OCI-LY7 (cell line): ENCODE results near the gene DST. TPM values are rescaled to one million over a fixed set of nuclear protein-coding genes. Genes with fewer than 3 reads are reported as not detected.

Experiments used
- BruUV-seq: library from RNA; stranded (reverse); fragments of 400-500 nt; replicated peaks from 2 replicates; lab custom pipeline; 2021; lab: Mats Ljungman, UMichigan
- CTCF ChIA-PET: fragments of 300-600 bp; sonication (Branson Sonifier 250); formaldehyde crosslinking; loops from one replicate; lab custom pipeline; 2022; ENCODE audit warnings: antibody characterized with exemption; ENCODE audit not compliant: unreplicated experiment; lab: Charles Lee
- POLR2A ChIA-PET: fragments of 300-600 bp; sonication (Branson Sonifier 250); formaldehyde crosslinking; loops from one replicate; lab custom pipeline; 2022; ENCODE audit warnings: antibody characterized with exemption; lab: Charles Lee
- DNase-seq: peaks from one replicate; pipeline ENCODE4 v3.0.0-alpha.2; 2015; ENCODE audit warnings: low spot score
- H2AFZ ChIP-seq: fragments of 200-600 bp; sonication (generic), shearing (Covaris generic); 2 replicates; pipeline ENCODE4 v1.6.1; 2014; ENCODE audit warnings: mild to moderate bottlenecking, antibody characterized with exemption, low read length, moderate library complexity
- H3K27ac ChIP-seq: fragments of 200-600 bp; sonication (generic); 2 replicates; pipeline ENCODE4 v1.5.1; 2014; ENCODE audit warnings: mixed run types, low read depth, mild to moderate bottlenecking, moderate library complexity, low read length, inconsistent platforms; ENCODE audit not compliant: poor library complexity, severe bottlenecking
- H3K36me3 ChIP-seq: fragments of 200-600 bp; sonication (generic); 2 replicates; pipeline ENCODE4 v1.6.1; 2014; ENCODE audit warnings: mild to moderate bottlenecking, antibody characterized with exemption, low read length, moderate library complexity, mixed read lengths; ENCODE audit not compliant: insufficient read depth
- H3K4me1 ChIP-seq: fragments of 200-600 bp; sonication (generic); 2 replicates; pipeline ENCODE4 v1.5.1; 2014; ENCODE audit warnings: mild to moderate bottlenecking, low read length; ENCODE audit not compliant: insufficient read depth, poor library complexity, severe bottlenecking
- H3K4me2 ChIP-seq: fragments of 200-600 bp; sonication (generic); 2 replicates; pipeline ENCODE4 v1.6.1; 2014; ENCODE audit warnings: mild to moderate bottlenecking, low read length
- H3K4me3 ChIP-seq: fragments of 200-600 bp; sonication (generic); 2 replicates; pipeline ENCODE4 v1.5.1; 2014; ENCODE audit warnings: mild to moderate bottlenecking, low read depth, low read length; ENCODE audit not compliant: poor library complexity, severe bottlenecking
- H3K79me2 ChIP-seq: fragments of 200-600 bp; sonication (generic); 2 replicates; pipeline ENCODE4 v1.6.1; 2016; ENCODE audit warnings: low read depth, mild to moderate bottlenecking, low read length, moderate library complexity, mixed read lengths; ENCODE audit not compliant: insufficient read depth
- H3K9me2 ChIP-seq: fragments of 200-600 bp; sonication (generic); 2 replicates; pipeline ENCODE4 v1.6.1; 2016; ENCODE audit warnings: mild to moderate bottlenecking, low read length, mixed read lengths; ENCODE audit not compliant: insufficient read depth
- H3K9me3 ChIP-seq: fragments of 200-600 bp; sonication (generic); 2 replicates; pipeline ENCODE4 v1.6.1; 2014; ENCODE audit warnings: mild to moderate bottlenecking, mixed run types, low read length, mixed read lengths
- H4K20me1 ChIP-seq: fragments of 200-600 bp; sonication (generic); 2 replicates; pipeline ENCODE4 v1.6.1; 2014; ENCODE audit warnings: mild to moderate bottlenecking, antibody characterized with exemption, low read length, moderate library complexity, mixed read lengths; ENCODE audit not compliant: insufficient read depth
- EZH2phosphoT487 ChIP-seq: fragments of 200-600 bp; sonication (generic); IDR thresholded peaks from 2 replicates; pipeline ENCODE4 v1.6.1; 2018; ENCODE audit warnings: low read depth, borderline replicate concordance, mild to moderate bottlenecking, mixed run types, antibody characterized with exemption, low read length, moderate library complexity, mixed read lengths
- intact Hi-C: fragments of 100-400 bp; cut with micrococcal nuclease; formaldehyde crosslinking; loops from one replicate; pipeline ENCODE4 v1.10.0; 2022; ENCODE audit not compliant: unreplicated experiment
- total RNA-seq, 2 experiments: library from RNA; depleted of rRNA in 1 of 2; stranded (reverse); fragments of >200 nt in 1 of 2; shearing (Covaris generic) in 1 of 2; gene quantifications; 2 replicates each; pipeline ENCODE4 v1.2.3, GENCODE V29; 2014 to 2022
- TF ChIP-seq, protein P1 (sequence below): fragments of 200-600 bp; sonication (generic); conservative IDR thresholded peaks from 2 replicates; pipeline ENCODE4 v1.5.1; 2014; ENCODE audit warnings: mild to moderate bottlenecking, antibody characterized with exemption, low read length, moderate library complexity, mixed read lengths

The DST gene
- total RNA-seq, 2 experiments from 2014 or later, result 8.4 to 19.4 TPM

DNA sequence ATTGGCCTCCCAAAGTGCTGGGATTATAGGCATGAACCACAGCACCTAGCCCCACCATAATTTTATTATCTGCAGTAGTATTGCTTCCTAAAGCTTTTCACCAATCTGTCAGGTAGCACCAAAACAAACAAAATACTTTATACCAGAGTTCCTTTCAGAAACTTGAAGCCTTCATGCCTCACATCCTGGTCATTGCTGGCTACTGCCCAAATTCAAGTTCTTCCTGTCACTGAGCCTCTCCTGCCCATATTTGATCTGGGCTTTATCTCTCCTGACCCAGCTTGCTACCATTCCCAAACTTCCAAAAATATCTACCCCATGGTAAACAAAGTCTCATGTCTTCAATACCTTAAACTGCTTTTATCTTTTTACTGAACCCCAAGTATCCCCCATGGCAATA lies 34.9 kb upstream of the DST start:
- DNase-seq, result no peak
- Histone ChIP-seq H3K4me2 (no peak overlapping the region), H2AFZ (no peak overlapping the region), H4K20me1 (no peaks in the 10 kb centered on the region), H3K4me3 (no peak overlapping the region), H3K36me3 (no peaks in the 10 kb centered on the region), H3K79me2 (no peaks in the 10 kb centered on the region), H3K27ac (no peak overlapping the region), H3K9me2 (no peaks in the 10 kb centered on the region), H3K4me1 (no peaks in the 10 kb centered on the region), H3K9me3 (no peaks in the 10 kb centered on the region)
- ChIA-PET CTCF (no interaction called here), POLR2A (no interaction called here)
- no peak for TF ChIP-seq EZH2phosphoT487
- TF ChIP-seq, protein P1, sequence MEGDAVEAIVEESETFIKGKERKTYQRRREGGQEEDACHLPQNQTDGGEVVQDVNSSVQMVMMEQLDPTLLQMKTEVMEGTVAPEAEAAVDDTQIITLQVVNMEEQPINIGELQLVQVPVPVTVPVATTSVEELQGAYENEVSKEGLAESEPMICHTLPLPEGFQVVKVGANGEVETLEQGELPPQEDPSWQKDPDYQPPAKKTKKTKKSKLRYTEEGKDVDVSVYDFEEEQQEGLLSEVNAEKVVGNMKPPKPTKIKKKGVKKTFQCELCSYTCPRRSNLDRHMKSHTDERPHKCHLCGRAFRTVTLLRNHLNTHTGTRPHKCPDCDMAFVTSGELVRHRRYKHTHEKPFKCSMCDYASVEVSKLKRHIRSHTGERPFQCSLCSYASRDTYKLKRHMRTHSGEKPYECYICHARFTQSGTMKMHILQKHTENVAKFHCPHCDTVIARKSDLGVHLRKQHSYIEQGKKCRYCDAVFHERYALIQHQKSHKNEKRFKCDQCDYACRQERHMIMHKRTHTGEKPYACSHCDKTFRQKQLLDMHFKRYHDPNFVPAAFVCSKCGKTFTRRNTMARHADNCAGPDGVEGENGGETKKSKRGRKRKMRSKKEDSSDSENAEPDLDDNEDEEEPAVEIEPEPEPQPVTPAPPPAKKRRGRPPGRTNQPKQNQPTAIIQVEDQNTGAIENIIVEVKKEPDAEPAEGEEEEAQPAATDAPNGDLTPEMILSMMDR, result no peak
- BruUV-seq, result no TSS peak
- intact Hi-C loops, result no loop called here

DNA sequence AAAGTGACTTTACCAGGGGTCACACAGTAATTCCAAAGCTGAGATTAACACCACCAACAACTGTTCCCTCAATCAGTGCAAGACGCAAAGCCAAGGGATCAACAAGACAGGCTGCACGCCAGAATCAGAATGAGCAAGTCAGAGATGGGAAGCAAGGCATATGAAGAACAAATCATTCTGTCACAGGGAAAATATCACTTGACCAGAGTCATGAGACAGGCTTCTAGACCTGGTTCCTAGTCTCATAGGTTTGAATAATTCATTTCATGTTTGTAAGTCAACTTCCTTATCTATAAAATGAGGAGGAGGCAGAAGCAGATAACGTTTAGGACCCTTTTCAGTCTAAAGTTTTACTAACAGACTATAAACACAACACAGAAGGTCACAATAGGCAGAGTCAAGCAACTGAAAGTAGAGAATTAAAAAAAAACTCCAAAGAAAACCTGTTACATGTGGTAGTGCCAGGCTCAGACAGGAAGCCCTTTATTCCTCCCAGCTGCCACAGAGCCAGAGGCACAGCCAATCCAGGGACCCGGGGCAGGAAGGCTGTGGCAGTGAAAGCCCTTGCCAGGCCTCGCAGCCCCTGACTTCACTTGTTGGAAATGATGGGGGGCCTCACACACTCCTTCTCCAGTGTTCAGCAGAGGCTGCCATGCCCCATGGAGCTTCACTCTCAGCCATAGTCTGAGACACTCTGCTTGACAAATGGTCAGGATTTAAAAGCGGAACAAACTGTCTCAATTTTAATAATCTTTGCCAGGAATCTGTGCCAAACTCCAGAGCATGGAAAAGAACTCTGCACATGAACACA lies 29.2 kb upstream of the DST start:
- H3K27ac ChIP-seq, result no peak overlapping the region

DNA sequence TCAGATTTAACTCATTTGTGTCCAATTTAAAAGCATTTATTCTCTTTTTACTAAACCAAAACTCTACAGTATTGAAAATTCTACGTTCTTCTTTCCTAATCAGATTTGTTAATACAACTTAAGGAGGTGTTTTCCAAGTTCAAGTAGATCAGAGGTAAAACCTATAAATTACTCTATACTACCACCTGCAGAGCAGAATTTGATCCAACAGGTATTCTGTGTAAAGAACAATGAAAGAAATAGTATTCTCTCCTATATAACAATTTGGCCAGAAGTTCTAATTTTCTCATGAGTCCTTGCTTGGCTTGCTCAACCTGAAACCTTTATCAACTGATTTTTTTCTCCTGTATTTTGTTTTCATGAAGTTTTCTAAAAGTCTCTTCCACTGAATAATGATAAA lies 28.5 kb upstream of the DST start:
- POLR2A ChIA-PET, result no interaction called here
- no TSS peak for BruUV-seq
- CTCF ChIA-PET, result no interaction called here

More for the DNA sequence above, 29.2 kb upstream of the DST start:
- H3K79me2 ChIP-seq, result no peaks in the 10 kb centered on the region
- no peak for DNase-seq
- H4K20me1 ChIP-seq, result no peaks in the 10 kb centered on the region
- H2AFZ ChIP-seq, result no peak overlapping the region
- no peak overlapping the region for H3K4me3 ChIP-seq
- no peak overlapping the region for H3K4me2 ChIP-seq
- no peaks in the 10 kb centered on the region for H3K9me2 ChIP-seq
- intact Hi-C loops, result no loop called here
- H3K9me3 ChIP-seq, result no peaks in the 10 kb centered on the region
- ChIA-PET CTCF (no interaction called here), POLR2A (no interaction called here)
- no peaks in the 10 kb centered on the region for H3K4me1 ChIP-seq
- TF ChIP-seq EZH2phosphoT487, result no peak
- TF ChIP-seq, protein P1, result no peak
- BruUV-seq, result no TSS peak
- H3K36me3 ChIP-seq, result no peaks in the 10 kb centered on the region

More for the DNA sequence above, 28.5 kb upstream of the DST start:
- H3K27ac ChIP-seq, result no peak overlapping the region
- H3K9me2 ChIP-seq, result no peaks in the 10 kb centered on the region
- no peaks in the 10 kb centered on the region for H4K20me1 ChIP-seq
- no peak overlapping the region for H3K4me2 ChIP-seq
- H3K79me2 ChIP-seq, result no peaks in the 10 kb centered on the region
- intact Hi-C loops, result no loop called here
- H3K4me1 ChIP-seq, result no peaks in the 10 kb centered on the region
- no peak overlapping the region for H3K4me3 ChIP-seq
- no peaks in the 10 kb centered on the region for H3K9me3 ChIP-seq
- no peak for DNase-seq
- no peak overlapping the region for H2AFZ ChIP-seq
- TF ChIP-seq, protein P1, result peak; percentile 33; the same call in 1 of the 2 replicates
- no peak for TF ChIP-seq EZH2phosphoT487
- no peaks in the 10 kb centered on the region for H3K36me3 ChIP-seq
